ENCODE data around the gene NTMT2. TPM values are rescaled to one million over a fixed set of nuclear protein-coding genes. Genes with fewer than 3 reads are reported as not detected.

The NTMT2 gene
- total RNA-seq, 1 donor from 2014 or later: not detected

- no peak for TF ChIP-seq CTCF (IDR thresholded peaks at IDR 0.05; ENCODE audit: unreplicated experiment)
- H3K9me3 Mint-ChIP-seq (ENCODE audit: low read depth): peaks cover 2% of the 10 kb centered on the region
- H3K36me3 Mint-ChIP-seq (ENCODE audit: insufficient read depth): no peaks in the 10 kb centered on the region
- DNase-seq (ENCODE audit: low spot score, unreplicated experiment): no peak
- no peak overlapping the region for H3K4me3 Mint-ChIP-seq (ENCODE audit: low read depth)
- H3K27ac Mint-ChIP-seq: no peak overlapping the region
- peaks cover 2% of the 10 kb centered on the region for H3K4me1 Mint-ChIP-seq (ENCODE audit: low read depth)
- no peaks in the 10 kb centered on the region for H3K27me3 Mint-ChIP-seq
These were observed 68.6 kb downstream of the NTMT2 start for GRCh38 chr1:170214117-170215032.

- Mint-ChIP-seq H3K27ac (no peak overlapping the region), H3K9me3 (ENCODE audit: low read depth) (peaks cover 2% of the 10 kb centered on the region), H3K27me3 (no peaks in the 10 kb centered on the region), H3K4me1 (ENCODE audit: low read depth) (peaks cover 4% of the 10 kb centered on the region), H3K36me3 (ENCODE audit: insufficient read depth) (no peaks in the 10 kb centered on the region), H3K4me3 (ENCODE audit: low read depth) (no peak overlapping the region)
- DNase-seq (ENCODE audit: low spot score, unreplicated experiment): no peak
- TF ChIP-seq CTCF (IDR thresholded peaks at IDR 0.05; ENCODE audit: unreplicated experiment): no peak
These were observed 69.5 kb downstream of the NTMT2 start for GRCh38 chr1:170215072-170215885.

- Mint-ChIP-seq H3K27me3 (no peaks in the 10 kb centered on the region), H3K36me3 (ENCODE audit: insufficient read depth) (no peaks in the 10 kb centered on the region), H3K4me3 (ENCODE audit: low read depth) (no peak overlapping the region), H3K27ac (no peak overlapping the region), H3K4me1 (ENCODE audit: low read depth) (peaks cover 5% of the 10 kb centered on the region), H3K9me3 (ENCODE audit: low read depth) (peaks cover 2% of the 10 kb centered on the region)
- no peak for DNase-seq (ENCODE audit: low spot score, unreplicated experiment)
- TF ChIP-seq CTCF (IDR thresholded peaks at IDR 0.05; ENCODE audit: unreplicated experiment): no peak
These were observed 71.9 kb downstream of the NTMT2 start for GRCh38 chr1:170217517-170218256.

- H3K27me3 Mint-ChIP-seq: no peaks in the 10 kb centered on the region
- no peak overlapping the region for H3K4me3 Mint-ChIP-seq (ENCODE audit: low read depth)
- no peaks in the 10 kb centered on the region for H3K36me3 Mint-ChIP-seq (ENCODE audit: insufficient read depth)
- no peak overlapping the region for H3K27ac Mint-ChIP-seq
- peaks cover 5% of the 10 kb centered on the region for H3K4me1 Mint-ChIP-seq (ENCODE audit: low read depth)
- H3K9me3 Mint-ChIP-seq (ENCODE audit: low read depth): peaks cover 2% of the 10 kb centered on the region
- TF ChIP-seq CTCF (IDR thresholded peaks at IDR 0.05; ENCODE audit: unreplicated experiment): no peak
- no peak for DNase-seq (ENCODE audit: low spot score, unreplicated experiment)
These were observed 72.5 kb downstream of the NTMT2 start for GRCh38 chr1:170218257-170218650.

Small RNAs within 50 kb of the gene (microRNA-seq; reads per million reads assigned to microRNA genes)
- gene MIR3119-1 (ENCODE audit: borderline number of aligned reads, unreplicated experiment) (not detected), gene MIR3119-2 (ENCODE audit: borderline number of aligned reads, unreplicated experiment) (not detected)

Other genes with a start within 250 kb of the NTMT2 start
- 24.6 and 25.1 TPM in 2 replicates for gene KIFAP3, start 71.3 kb upstream of the NTMT2 start, total RNA-seq

Data from progenitor cell of endocrine pancreas (in vitro differentiated cells).